Renal pelvis (tissue), 4 donors: ENCODE results near the gene ATP8A1. TPM values are rescaled to one million over a fixed set of nuclear protein-coding genes. Genes with fewer than 3 reads are reported as not detected.

ENCODE experiments used
- DNase-seq: peaks from one replicate; pipeline ENCODE4 v3.0.0-alpha.2; 2013
- polyA plus RNA-seq, 3 donors: library from polyadenylated mRNA; unstranded; fragments of 120-200 nt; gene quantifications; one replicate each; pipeline ENCODE4 v1.2.1, GENCODE V29; 2013; ENCODE audit not compliant: insufficient read length in 3 of 3

The ATP8A1 gene
- polyA plus RNA-seq, 3 donors: 24.7 to 31.7 (median 31.1) TPM

- no peak for DNase-seq
Measured at GRCh38 chr4:42630908-42631307, 26.0 kb downstream of the ATP8A1 start.

DNA sequence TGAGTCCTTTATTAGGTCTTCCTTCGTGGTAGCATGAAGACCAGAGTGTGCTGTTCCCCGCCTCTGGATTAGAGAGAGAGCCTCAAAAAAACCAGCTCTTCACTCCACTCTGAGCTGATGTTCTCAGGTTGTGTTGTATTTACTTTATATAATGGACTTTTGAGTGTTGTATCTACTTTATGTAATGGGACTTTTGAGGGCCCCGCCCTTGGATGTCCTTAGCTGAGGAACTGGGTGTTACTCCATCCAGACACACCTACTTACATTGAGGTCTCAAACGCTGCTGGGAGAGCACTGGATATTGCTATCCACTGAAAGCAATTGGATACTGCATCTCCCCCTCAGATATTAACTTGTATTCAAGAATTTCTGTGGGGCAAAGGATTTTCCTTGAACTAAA, 28.2 kb downstream of the ATP8A1 start:
- no peak for DNase-seq

GRCh38 chr4:42627885-42628646, 28.8 kb downstream of the ATP8A1 start:
- DNase-seq: no peak

DNA sequence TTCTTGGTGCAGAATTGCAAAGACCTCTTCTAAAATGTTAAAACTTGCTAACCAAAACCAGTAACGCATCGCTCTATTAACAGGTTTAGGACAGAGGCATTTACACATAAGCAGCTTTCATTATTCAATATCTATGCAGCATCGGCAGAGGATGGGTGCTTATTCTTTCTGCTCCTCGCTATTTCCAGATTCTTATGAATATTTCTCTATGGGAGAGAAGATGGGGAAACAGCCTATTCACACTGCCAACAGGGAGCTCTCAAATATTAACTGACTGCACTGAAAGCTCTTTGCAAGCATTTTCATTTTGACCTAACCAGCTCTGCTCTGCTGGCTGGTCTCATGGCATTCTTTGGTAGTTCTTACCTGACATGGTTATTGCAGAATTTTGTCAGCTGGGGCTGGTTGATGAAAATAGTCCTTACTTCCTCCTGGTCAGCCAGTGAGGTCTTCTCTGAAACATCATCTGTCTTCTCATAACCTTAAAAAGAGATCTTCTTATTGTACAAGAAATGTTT, 30.2 kb downstream of the ATP8A1 start:
- no peak for DNase-seq

DNA sequence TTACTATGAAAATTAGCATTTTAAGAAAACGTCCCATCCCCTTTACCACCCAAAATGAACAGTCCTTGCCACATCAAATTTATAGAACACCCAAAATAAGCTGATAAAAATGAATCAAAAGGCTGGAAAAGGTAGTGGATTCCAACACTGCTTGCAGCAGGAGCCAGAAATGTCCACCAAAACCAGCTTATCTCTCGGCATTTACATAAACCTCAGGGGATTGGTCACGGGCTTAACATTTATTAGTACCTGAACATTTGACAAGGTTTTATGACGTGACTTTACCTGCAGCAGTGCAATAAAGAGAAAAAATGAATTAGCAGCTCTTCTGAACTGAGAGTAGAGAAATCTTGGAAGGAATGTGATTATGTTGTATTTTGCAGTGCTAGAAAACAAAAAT, 31.6 kb downstream of the ATP8A1 start:
- no peak for DNase-seq

DNA sequence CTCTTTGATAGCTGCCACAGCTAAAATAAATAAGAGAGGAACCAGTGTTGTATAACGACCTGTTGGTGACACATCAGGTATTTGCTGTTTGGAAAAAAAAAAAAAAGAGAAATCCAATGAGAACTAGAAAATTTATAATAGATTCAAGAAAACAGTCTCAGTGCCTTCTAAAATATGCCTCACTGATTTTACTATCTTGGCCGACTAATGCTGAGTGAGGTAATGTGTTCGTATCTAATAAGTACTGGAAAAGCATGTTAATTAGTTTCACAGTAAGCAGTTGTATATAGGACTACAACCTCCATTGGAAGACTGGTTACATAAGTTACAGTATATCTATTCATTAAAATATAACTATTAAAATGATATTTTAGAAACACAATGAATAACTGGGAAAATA, 32.4 kb downstream of the ATP8A1 start:
- no peak for DNase-seq

- no peak for DNase-seq
Measured at GRCh38 chr4:42618023-42618422, 38.9 kb downstream of the ATP8A1 start.

GRCh38 chr4:42617030-42617429, 39.9 kb downstream of the ATP8A1 start:
- DNase-seq: no peak

DNA sequence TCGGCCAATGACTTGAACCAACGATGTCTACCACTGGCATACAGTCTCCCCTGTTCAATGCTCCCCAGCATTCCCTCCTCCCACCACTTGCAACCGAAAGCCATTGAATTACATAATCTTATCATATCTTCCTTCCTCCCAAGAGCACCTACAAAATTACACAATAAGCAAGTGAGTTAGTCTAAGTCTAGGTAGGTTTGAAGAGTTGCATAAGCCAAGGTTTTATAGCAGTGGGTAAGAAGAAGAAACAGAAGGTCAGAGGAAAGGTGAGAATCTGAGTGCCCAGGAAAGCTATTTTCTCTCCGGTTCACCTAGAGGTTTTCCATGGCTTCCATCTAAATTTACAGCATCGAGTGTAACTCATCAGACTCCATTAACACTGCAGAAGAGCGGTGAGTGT, 40.3 kb downstream of the ATP8A1 start:
- no peak for DNase-seq

GRCh38 chr4:42615131-42615763, 41.7 kb downstream of the ATP8A1 start:
- no peak for DNase-seq

GRCh38 chr4:42612898-42613297, 44.0 kb downstream of the ATP8A1 start:
- DNase-seq: no peak

DNA sequence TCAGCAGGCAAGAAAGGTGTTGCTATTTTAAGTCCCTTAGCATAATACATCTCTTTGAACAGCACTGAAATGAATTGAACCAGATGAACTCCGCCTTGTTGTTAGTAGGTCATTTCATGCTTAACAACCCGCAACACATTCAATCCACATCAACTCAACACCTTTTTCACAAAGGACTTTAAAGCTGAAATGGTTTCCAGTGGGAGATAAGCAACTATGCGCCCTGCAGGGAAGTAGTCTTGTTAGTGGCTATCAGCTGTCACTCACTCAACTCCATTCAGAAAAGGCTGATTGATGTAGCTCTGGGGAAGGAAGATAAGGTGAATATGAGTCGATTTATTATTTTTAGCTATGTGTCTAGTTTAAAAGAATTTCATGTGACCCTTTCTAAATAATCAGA, 46.0 kb downstream of the ATP8A1 start:
- DNase-seq: no peak

- no peak for DNase-seq
Measured at GRCh38 chr4:42609051-42609450, 47.9 kb downstream of the ATP8A1 start.

GRCh38 chr4:42608551-42608950, 48.4 kb downstream of the ATP8A1 start:
- DNase-seq: no peak

- DNase-seq: no peak
Measured at GRCh38 chr4:42607011-42607726, 49.7 kb downstream of the ATP8A1 start.

DNA sequence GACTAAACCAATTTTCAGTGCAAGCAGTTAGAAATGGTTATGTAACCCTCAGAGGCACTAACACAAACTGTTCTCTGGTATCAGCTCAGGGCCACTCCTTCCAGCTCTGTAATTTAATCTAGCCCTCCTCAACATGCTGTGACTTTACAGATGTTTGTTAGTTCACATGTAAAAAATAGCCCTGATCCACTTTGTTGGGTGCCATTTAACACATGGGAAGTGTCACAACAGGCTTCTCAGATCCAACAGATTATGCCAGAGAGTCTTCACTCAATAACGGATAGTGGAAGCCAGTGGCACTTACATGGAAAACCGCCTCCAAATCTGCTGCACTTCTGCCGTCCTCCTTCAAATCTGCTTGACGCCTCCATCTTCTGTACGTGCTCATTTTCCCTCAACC, 51.6 kb downstream of the ATP8A1 start:
- DNase-seq: no peak

DNA sequence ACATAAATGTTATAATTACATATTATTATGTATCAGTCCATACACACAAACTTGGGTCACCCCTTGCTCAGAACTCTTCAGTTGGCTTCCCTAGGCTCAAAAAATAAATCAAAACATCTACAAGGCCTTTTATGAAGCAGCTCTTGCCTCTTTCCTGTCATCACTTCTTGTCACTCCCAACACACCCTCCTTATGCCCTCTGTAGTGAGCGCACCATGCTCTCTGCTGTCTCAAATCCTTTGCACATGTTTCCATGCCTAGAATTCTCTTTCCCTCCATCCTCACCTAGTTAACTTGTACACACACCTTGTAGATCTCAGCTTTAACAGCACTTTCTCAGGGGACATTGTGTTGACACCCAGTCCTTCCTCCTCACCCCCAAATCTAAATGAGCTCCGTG, 53.0 kb downstream of the ATP8A1 start:
- DNase-seq: no peak

DNA sequence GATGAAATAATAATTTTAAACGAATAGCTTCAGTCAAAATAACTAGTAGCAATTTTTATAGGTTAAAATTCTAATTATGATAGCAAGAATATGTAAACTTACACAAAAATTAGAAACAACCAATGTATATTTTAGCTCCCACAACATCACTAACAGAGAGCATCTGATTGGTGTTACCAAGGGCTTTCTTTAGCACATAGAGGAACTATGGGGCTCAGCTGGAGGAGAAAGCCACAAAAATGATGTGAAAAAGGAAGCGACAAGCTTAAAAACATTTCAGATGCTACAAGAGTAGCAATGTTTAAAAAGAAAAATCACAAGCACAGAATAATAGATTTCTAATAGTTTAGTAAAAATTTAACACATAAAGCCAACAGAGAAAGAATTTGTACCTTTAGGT, 56.3 kb downstream of the ATP8A1 start:
- DNase-seq: no peak

GRCh38 chr4:42596918-42597317, 60.0 kb downstream of the ATP8A1 start:
- no peak for DNase-seq

DNA sequence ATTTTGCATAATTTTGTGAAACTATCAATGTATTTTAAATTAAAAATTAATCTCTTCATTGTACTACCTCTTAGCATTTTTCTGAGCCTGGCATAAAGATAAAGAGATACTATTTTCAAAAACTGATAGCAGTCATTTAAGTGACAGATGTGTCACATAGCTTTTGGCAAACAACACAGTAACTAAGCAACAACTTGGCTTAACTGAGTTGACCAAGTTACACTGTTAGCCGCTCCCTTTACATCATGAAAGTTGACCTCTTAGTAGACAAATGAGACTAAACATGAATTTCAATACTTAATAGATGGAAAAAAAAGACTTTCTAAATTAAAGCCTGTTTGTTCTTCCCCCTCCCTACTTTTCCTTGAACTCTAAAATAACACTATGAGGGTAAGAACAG, 62.0 kb downstream of the ATP8A1 start:
- no peak for DNase-seq

DNA sequence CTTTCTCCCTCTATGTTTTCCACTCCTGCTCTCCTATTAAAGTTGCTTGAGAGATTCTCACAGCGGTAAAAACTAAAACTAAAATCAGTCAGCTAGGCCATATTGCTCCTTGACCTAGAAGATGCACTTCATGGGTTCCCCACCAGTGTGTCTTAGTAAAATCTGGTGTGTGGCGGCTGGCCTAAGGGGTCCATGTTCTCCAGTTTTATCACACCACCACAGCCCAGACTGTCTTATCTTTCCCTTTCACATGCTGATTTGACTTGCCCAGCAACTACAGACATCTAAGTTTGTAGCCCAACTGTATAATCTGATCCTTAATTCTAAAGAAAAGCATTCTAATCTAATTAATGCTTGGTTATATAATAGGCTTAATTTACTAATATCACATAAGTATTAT, 68.0 kb downstream of the ATP8A1 start:
- no peak for DNase-seq

DNA sequence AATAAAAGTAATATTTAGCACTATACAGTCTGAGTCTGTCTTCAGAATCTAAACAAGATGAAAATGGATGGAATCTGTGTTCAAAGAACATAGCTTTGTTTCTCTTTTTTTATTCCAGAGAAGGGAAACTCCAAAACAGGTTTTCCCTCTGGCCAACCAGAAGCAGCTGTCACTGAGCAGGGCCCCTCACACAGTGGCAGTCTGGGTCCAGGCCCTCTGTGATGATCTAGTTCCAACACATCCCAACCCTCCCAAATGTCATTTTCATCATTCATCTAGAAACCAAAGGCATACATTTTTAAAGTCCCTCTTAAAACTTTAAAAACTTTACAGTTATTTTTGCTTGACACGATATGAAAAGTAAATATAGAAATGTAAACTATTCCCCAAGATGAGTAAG, 70.1 kb downstream of the ATP8A1 start:
- DNase-seq: no peak

DNA sequence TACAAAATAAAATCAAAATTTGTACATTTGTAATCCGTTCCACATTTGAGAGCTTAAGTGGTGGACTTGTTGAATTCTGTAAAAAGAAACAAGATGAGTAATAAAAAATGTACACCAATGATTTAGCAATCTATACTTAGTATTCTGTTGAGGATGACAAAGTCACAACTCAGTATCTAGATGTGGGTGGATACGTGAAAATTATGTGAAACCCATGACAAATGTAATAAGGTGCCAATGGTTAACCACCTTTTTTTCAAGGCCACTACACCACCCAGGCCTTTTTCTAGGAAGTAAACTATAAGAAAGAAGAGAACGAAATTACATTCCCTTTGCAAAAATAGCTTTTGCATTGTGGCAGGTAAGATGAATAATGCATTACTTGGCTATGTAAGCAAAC, 77.0 kb downstream of the ATP8A1 start:
- DNase-seq: no peak
